ENCODE data around the gene ADORA2A. TPM values are rescaled to one million over a fixed set of nuclear protein-coding genes. Genes with fewer than 3 reads are reported as not detected.

The ADORA2A gene
- total and polyA plus RNA-seq, 2 donors (not counting 1 experiment from before 2014, with no cell fraction given) = 0.78 to 1.5 TPM

DNA sequence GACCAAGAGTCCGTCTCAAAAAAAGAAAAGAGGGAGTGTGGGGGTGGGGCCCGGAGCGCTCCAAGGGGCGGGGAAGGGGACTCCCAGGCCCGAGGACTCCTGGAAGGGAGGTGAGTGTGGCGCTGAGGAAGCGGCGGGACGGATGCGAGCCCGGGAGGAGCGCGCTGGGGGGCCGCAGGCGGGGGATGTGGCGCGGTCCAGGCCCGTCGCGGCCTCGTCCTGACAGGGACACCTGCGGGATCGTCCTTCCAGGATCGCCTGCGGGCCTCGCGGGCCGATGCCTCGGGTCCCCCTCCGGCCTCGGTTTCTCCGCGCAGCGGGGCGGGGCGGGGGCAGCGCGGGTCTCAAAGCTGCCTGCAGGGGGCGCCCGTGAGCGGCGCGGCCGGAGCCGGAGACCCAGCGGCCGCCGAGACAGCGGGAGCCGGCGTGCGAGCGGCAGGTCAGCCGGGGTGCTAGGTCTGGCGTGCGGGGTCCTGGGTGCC, 3.8 kb upstream of the ADORA2A start:
- H3K4me3 ChIP-seq (replicated peaks in 1 of 4; ENCODE audit: control extremely low read depth in 1 of 4, insufficient read depth in 1 of 4, low read depth in 3 of 4, low read length in 4 of 4) = peak overlapping the region in 2 of 4 experiments; percentile 32 to 54

GRCh38 chr22:24424001-24424900, 3.1 kb upstream of the ADORA2A start:
- no peaks in the 10 kb centered on the region for H3K36me3 ChIP-seq (ENCODE audit: control insufficient read depth, insufficient read depth, low read length)
- TF ChIP-seq, protein P1, sequence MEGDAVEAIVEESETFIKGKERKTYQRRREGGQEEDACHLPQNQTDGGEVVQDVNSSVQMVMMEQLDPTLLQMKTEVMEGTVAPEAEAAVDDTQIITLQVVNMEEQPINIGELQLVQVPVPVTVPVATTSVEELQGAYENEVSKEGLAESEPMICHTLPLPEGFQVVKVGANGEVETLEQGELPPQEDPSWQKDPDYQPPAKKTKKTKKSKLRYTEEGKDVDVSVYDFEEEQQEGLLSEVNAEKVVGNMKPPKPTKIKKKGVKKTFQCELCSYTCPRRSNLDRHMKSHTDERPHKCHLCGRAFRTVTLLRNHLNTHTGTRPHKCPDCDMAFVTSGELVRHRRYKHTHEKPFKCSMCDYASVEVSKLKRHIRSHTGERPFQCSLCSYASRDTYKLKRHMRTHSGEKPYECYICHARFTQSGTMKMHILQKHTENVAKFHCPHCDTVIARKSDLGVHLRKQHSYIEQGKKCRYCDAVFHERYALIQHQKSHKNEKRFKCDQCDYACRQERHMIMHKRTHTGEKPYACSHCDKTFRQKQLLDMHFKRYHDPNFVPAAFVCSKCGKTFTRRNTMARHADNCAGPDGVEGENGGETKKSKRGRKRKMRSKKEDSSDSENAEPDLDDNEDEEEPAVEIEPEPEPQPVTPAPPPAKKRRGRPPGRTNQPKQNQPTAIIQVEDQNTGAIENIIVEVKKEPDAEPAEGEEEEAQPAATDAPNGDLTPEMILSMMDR (conservative IDR thresholded peaks at IDR 0.05 in 1 of 2, IDR thresholded peaks at IDR 0.05 in 1 of 2; ENCODE audit: low read depth in 1 of 2, low read length in 2 of 2) = no peak
- peak; percentile 32 for TF ChIP-seq EZH2 (IDR thresholded peaks at IDR 0.05; ENCODE audit: low read length, missing control alignments)
- peak overlapping the region; percentile 58 for H3K4me2 ChIP-seq (ENCODE audit: extremely low read depth, insufficient read depth, low read length)
- H2AFZ ChIP-seq (ENCODE audit: low read length) = no peak overlapping the region
- no peaks in the 10 kb centered on the region for H3K9me3 ChIP-seq (ENCODE audit: control insufficient read depth, insufficient read depth, low read depth, low read length)
- H3K4me1 ChIP-seq (ENCODE audit: control insufficient read depth, extremely low read depth, insufficient read depth, low read length) = no peaks in the 10 kb centered on the region
- H3K27me3 ChIP-seq (ENCODE audit: control insufficient read depth, insufficient read depth, low read length) = peaks cover 18% of the 10 kb centered on the region
- no peak for DNase-seq (ENCODE audit: low read depth in 2 of 2)
- H3K4me3 ChIP-seq (replicated peaks in 1 of 4; ENCODE audit: control extremely low read depth in 1 of 4, insufficient read depth in 1 of 4, low read depth in 3 of 4, low read length in 4 of 4) = peak overlapping the region in 3 of 4 experiments; percentile 25 to 54 (median 42)
- H3K9ac ChIP-seq (ENCODE audit: insufficient read depth, low read length) = peak overlapping the region; percentile 2
- H3K79me2 ChIP-seq (ENCODE audit: control insufficient read depth, insufficient read depth, low read length) = no peaks in the 10 kb centered on the region
- no peak overlapping the region for H3K27ac ChIP-seq (ENCODE audit: insufficient read depth, low read length)
- H4K20me1 ChIP-seq (ENCODE audit: control insufficient read depth, extremely low read depth, insufficient read depth, low read length) = peaks cover 2% of the 10 kb centered on the region

More for the DNA sequence above, 3.8 kb upstream of the ADORA2A start:
- peaks cover 2% of the 10 kb centered on the region for H4K20me1 ChIP-seq (ENCODE audit: control insufficient read depth, extremely low read depth, insufficient read depth, low read length)
- no peaks in the 10 kb centered on the region for H3K9me3 ChIP-seq (ENCODE audit: control insufficient read depth, insufficient read depth, low read depth, low read length)
- H3K79me2 ChIP-seq (ENCODE audit: control insufficient read depth, insufficient read depth, low read length) = no peaks in the 10 kb centered on the region
- DNase-seq (ENCODE audit: low read depth in 2 of 2) = no peak
- H3K9ac ChIP-seq (ENCODE audit: insufficient read depth, low read length) = no peak overlapping the region
- TF ChIP-seq EZH2 (IDR thresholded peaks at IDR 0.05; ENCODE audit: low read length, missing control alignments) = no peak
- TF ChIP-seq, protein P1 (conservative IDR thresholded peaks at IDR 0.05 in 1 of 2, IDR thresholded peaks at IDR 0.05 in 1 of 2; ENCODE audit: low read depth in 1 of 2, low read length in 2 of 2) = peak; percentile 20 to 55
- no peak overlapping the region for H2AFZ ChIP-seq (ENCODE audit: low read length)
- H3K4me1 ChIP-seq (ENCODE audit: control insufficient read depth, extremely low read depth, insufficient read depth, low read length) = no peaks in the 10 kb centered on the region
- H3K4me2 ChIP-seq (ENCODE audit: extremely low read depth, insufficient read depth, low read length) = peak overlapping the region; percentile 82
- H3K36me3 ChIP-seq (ENCODE audit: control insufficient read depth, insufficient read depth, low read length) = no peaks in the 10 kb centered on the region
- peaks cover 18% of the 10 kb centered on the region for H3K27me3 ChIP-seq (ENCODE audit: control insufficient read depth, insufficient read depth, low read length)
- no peak overlapping the region for H3K27ac ChIP-seq (ENCODE audit: insufficient read depth, low read length)

DNA sequence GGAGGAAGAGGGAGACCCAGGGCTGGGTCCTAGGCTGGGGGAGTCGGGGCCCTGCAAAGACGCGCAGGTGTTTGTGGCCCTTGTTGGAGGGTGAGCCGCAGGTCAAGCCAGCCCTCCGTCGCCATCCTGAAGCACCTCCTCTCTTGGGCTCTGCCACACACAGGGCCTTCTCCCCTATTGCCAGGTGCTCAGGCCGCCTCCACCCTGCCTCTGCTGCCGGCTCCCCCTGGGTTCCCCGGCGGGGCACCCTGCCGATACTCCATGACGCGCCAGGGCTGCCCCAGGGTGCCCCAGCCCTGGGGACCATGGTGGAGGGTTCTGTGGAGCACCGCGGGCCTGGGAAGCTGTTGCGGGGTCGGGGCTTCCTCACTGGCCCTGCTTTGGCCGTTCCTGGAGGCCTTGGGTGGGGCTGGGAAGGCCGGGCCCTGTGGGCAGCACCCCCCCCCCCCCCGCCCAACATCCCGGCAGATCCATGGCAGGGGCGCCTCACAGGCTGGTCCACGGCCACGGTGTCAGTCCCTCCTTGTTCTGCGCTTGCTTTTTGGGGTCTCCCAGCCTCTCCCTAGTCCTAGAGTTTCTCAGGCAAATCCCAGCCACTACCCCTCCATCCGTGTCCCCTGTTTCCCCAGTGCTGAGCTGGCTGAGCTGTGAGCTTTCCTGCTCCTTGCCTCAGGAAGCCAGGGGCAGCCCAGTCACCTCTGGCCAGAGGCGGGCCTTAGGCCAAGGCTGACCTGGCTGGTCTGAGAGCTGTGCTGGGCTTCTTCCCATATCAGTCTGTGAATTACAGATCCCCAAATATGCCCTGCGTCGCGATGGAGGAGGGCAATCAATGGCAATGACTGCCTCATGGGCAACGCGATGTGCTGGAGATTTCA, 2.3 kb upstream of the ADORA2A start:
- no peak for TF ChIP-seq EZH2 (IDR thresholded peaks at IDR 0.05; ENCODE audit: low read length, missing control alignments)
- TF ChIP-seq, protein P1 (conservative IDR thresholded peaks at IDR 0.05 in 1 of 2, IDR thresholded peaks at IDR 0.05 in 1 of 2; ENCODE audit: low read depth in 1 of 2, low read length in 2 of 2) = no peak
- Histone ChIP-seq H3K4me3 (replicated peaks in 1 of 4; ENCODE audit: control extremely low read depth in 1 of 4, insufficient read depth in 1 of 4, low read depth in 3 of 4, low read length in 4 of 4) (no peak overlapping the region), H4K20me1 (ENCODE audit: control insufficient read depth, extremely low read depth, insufficient read depth, low read length) (peaks cover 2% of the 10 kb centered on the region), H3K4me1 (ENCODE audit: control insufficient read depth, extremely low read depth, insufficient read depth, low read length) (no peaks in the 10 kb centered on the region), H3K79me2 (ENCODE audit: control insufficient read depth, insufficient read depth, low read length) (no peaks in the 10 kb centered on the region), H3K4me2 (ENCODE audit: extremely low read depth, insufficient read depth, low read length) (no peak overlapping the region), H3K27me3 (ENCODE audit: control insufficient read depth, insufficient read depth, low read length) (peaks cover 18% of the 10 kb centered on the region), H3K9ac (ENCODE audit: insufficient read depth, low read length) (no peak overlapping the region), H3K9me3 (ENCODE audit: control insufficient read depth, insufficient read depth, low read depth, low read length) (no peaks in the 10 kb centered on the region), H2AFZ (ENCODE audit: low read length) (no peak overlapping the region), H3K36me3 (ENCODE audit: control insufficient read depth, insufficient read depth, low read length) (no peaks in the 10 kb centered on the region), H3K27ac (ENCODE audit: insufficient read depth, low read length) (no peak overlapping the region)
- DNase-seq (ENCODE audit: low read depth in 2 of 2) = no peak

Data from fibroblast of lung (primary cell).